ENCODE data around the gene MICB. TPM values are rescaled to one million over a fixed set of nuclear protein-coding genes. Genes with fewer than 3 reads are reported as not detected.

Gene MICB
- total and polyA plus RNA-seq, 2 of the 8 experiments (the other 6 are each of a cell fraction or from before 2014, with no cell fraction given), result 16.2 to 25.3 TPM

GRCh38 chr6:31533455-31533841, 35.5 kb downstream of the MICB start:
- no peak overlapping the region for H2BK120ac ChIP-seq (replicated peaks; ENCODE audit: low read depth, low read length)
- H4K8ac ChIP-seq (ENCODE audit: extremely low read depth, insufficient read depth, low read length), result no peak overlapping the region
- 95% methylated on average over 1 of the region's 1 CpG; no CpG with 5 or more reads in 1 of the 2 experiments for WGBS, 2 experiments (ENCODE audit: extremely low coverage in 1 of 2, insufficient coverage in 1 of 2, insufficient read length in 1 of 2, insufficient replicate concordance in 2 of 2, low coverage in 1 of 2, low lambda C conversion rate in 2 of 2, missing lambda C conversion rate in 1 of 2)
- H3K36me3 ChIP-seq (ENCODE audit: control insufficient read depth in 2 of 4, insufficient read depth in 4 of 4, low read length in 3 of 4), result peaks cover 70 to 93% (median 81%) of the 10 kb centered on the region in 4 experiments
- no peak overlapping the region for H3K4me2 ChIP-seq (ENCODE audit: insufficient read depth in 1 of 2, low read depth in 2 of 2, low read length in 2 of 2)
- no peak overlapping the region for H4K5ac ChIP-seq (ENCODE audit: insufficient read length, low read depth, low read length)
- H3K79me1 ChIP-seq (ENCODE audit: low read depth, low read length), result peaks cover 10% of the 10 kb centered on the region; the same call in 1 of the 2 replicates
- peaks cover 4 to 39% of the 10 kb centered on the region in 2 experiments; a peak in 3 of 4 replicates for H3K79me2 ChIP-seq (ENCODE audit: control insufficient read depth in 1 of 2, insufficient read depth in 2 of 2, low read length in 2 of 2)
- H3K27me3 ChIP-seq (replicated peaks in 1 of 4; ENCODE audit: control insufficient read depth in 3 of 4, extremely low read depth in 1 of 4, insufficient read depth in 3 of 4, low read length in 3 of 4), result no peaks in the 10 kb centered on the region
- H3K23me2 ChIP-seq (ENCODE audit: low read depth, low read length), result no peaks in the 10 kb centered on the region
- no peak overlapping the region for H3K27ac ChIP-seq (ENCODE audit: low read depth, low read length)
- ChIA-PET POLR2A (ENCODE audit: partially characterized antibody) (interaction anchor here (0.6 to 18.4 kb wide), 12 partner anchors 3 to 119 kb away, joined by 3 to 428 read pairs (median 4); partner anchors contain the start of genes ATP6V1G2, BAG6, DDX39B and MCCD1), CTCF (ENCODE audit: partially characterized antibody) (interaction anchor here (0.6 kb wide), 1 partner anchor 40 kb away, joined by 3 read pairs; no protein-coding TSS in a partner anchor)
- H3K9ac ChIP-seq (replicated peaks in 1 of 4; ENCODE audit: extremely low read depth in 1 of 4, low read depth in 3 of 4, low read length in 3 of 4), result no peak overlapping the region
- peaks cover 37 to 41% of the 10 kb centered on the region in 2 experiments for H4K20me1 ChIP-seq (replicated peaks in 1 of 2; ENCODE audit: control insufficient read depth in 1 of 2, insufficient read depth in 2 of 2, low read length in 2 of 2)
- H3K56ac ChIP-seq (replicated peaks; ENCODE audit: insufficient read length, low read depth, low read length), result no peak overlapping the region
- H2AK5ac ChIP-seq (ENCODE audit: low read depth, low read length), result no peak overlapping the region
- no peak overlapping the region for H2BK20ac ChIP-seq (ENCODE audit: low read length)
- TF ChIP-seq POLR2A (IDR thresholded peaks at IDR 0.05; ENCODE audit: control extremely low read depth in 1 of 2, low read depth in 2 of 2, low read length in 2 of 2), result peak; percentile 24 to 64; a peak in 2 of 3 replicates
- TF ChIP-seq NRF1 (IDR thresholded peaks at IDR 0.05; ENCODE audit: low read depth, low read length), result no peak
- peaks cover 1 to 5% (median 4%) of the 10 kb centered on the region in 4 experiments; a peak in 4 of 7 replicates for H3K4me1 ChIP-seq (replicated peaks in 1 of 4; ENCODE audit: control insufficient read depth in 3 of 4, insufficient read depth in 4 of 4, low read length in 3 of 4)
- no peak overlapping the region for H2AFZ ChIP-seq (ENCODE audit: low read length)
- no peak overlapping the region for H3K14ac ChIP-seq (ENCODE audit: insufficient read length)
- no peak overlapping the region for H3K23ac ChIP-seq (ENCODE audit: insufficient read length)
- H4K91ac ChIP-seq (replicated peaks; ENCODE audit: insufficient read length, low read length), result no peak overlapping the region
- no peak overlapping the region for H2BK12ac ChIP-seq (ENCODE audit: low read depth, low read length)
- no peak overlapping the region for H2BK5ac ChIP-seq (ENCODE audit: low read depth, low read length)
- H3K18ac ChIP-seq (ENCODE audit: extremely low read depth, low read length), result no peak overlapping the region
- FAIRE-seq (no peak), DNase-seq (ENCODE audit: low read depth in 1 of 2, low spot score in 2 of 2) (no peak)
- H3K4ac ChIP-seq (replicated peaks; ENCODE audit: insufficient read length, low read depth, low read length), result no peak overlapping the region
- no peaks in the 10 kb centered on the region for H3K9me3 ChIP-seq (ENCODE audit: insufficient read depth in 2 of 2, low read depth in 1 of 2, low read length in 1 of 2)
- H3K4me3 ChIP-seq (ENCODE audit: extremely low read depth in 1 of 4, insufficient read depth in 2 of 4, low read depth in 3 of 4, low read length in 4 of 4), result no peak overlapping the region
- H2BK15ac ChIP-seq (ENCODE audit: low read length), result no peak overlapping the region
